ENCODE measurements around the gene CCL13. TPM values are rescaled to one million over a fixed set of nuclear protein-coding genes. Genes with fewer than 3 reads are reported as not detected.

CCL13 gene
- total and polyA plus RNA-seq, 7 donors = 1.7 to 47.9 (median 2.1) TPM; not detected in 2

DNA sequence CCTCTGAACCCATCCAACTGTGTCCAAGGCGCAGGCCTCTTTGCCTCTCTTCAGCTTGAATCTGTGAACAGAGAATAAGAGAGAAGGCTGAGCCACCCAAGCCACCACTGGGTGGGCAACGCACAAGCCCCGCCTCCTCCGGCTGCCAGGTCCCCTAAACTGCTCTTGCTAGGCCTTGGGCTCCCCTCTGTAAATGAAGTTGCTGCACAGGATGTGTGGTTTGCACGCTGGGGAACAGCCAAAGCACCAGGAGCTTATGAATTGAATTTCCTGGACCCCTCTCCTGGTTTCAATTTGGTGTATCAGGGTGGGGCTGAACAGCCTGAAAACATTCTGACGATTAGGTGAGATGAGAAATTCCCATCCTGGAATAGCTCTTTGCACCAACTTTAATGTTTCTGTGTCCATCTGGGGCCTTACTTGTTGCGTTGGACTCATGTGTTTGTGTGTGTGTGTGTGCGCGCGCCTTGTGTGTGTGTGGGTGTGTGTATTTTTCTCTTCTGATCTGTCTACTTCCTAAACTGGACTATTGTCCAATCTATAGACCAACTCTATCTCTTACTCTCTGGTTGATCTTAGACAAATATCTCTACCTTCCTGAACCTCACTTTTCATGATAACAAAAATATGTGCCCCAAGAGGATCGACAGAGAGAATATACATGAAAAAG, 4.5 kb downstream of the CCL13 start:
- H3K4me3 ChIP-seq = no peak overlapping the region
- H3K9me3 ChIP-seq = no peaks in the 10 kb centered on the region
- no peaks in the 10 kb centered on the region for H3K4me1 ChIP-seq
- H3K27me3 ChIP-seq = peaks cover 0 to 7% (median 0%) of the 10 kb centered on the region in 3 donors
- no peak overlapping the region for H3K27ac ChIP-seq
- WGBS, 2 donors = 69 to 73% methylated on average over 11 of the region's 11 CpGs
- no peak for DNase-seq
- intact Hi-C loops (cut with DNase I) = loop anchor here (1.0 kb wide), 1 partner anchor 160 kb away; no protein-coding TSS in a partner anchor
- no peaks in the 10 kb centered on the region for H3K36me3 ChIP-seq
- no peak for TF ChIP-seq POLR2A (IDR thresholded peaks at IDR 0.05)
- no peak for TF ChIP-seq EP300 (IDR thresholded peaks at IDR 0.05)
- TF ChIP-seq POLR2AphosphoS5 (IDR thresholded peaks at IDR 0.05) = no peak
- TF ChIP-seq, protein P1, sequence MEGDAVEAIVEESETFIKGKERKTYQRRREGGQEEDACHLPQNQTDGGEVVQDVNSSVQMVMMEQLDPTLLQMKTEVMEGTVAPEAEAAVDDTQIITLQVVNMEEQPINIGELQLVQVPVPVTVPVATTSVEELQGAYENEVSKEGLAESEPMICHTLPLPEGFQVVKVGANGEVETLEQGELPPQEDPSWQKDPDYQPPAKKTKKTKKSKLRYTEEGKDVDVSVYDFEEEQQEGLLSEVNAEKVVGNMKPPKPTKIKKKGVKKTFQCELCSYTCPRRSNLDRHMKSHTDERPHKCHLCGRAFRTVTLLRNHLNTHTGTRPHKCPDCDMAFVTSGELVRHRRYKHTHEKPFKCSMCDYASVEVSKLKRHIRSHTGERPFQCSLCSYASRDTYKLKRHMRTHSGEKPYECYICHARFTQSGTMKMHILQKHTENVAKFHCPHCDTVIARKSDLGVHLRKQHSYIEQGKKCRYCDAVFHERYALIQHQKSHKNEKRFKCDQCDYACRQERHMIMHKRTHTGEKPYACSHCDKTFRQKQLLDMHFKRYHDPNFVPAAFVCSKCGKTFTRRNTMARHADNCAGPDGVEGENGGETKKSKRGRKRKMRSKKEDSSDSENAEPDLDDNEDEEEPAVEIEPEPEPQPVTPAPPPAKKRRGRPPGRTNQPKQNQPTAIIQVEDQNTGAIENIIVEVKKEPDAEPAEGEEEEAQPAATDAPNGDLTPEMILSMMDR (IDR thresholded peaks at IDR 0.05) = no peak

DNA sequence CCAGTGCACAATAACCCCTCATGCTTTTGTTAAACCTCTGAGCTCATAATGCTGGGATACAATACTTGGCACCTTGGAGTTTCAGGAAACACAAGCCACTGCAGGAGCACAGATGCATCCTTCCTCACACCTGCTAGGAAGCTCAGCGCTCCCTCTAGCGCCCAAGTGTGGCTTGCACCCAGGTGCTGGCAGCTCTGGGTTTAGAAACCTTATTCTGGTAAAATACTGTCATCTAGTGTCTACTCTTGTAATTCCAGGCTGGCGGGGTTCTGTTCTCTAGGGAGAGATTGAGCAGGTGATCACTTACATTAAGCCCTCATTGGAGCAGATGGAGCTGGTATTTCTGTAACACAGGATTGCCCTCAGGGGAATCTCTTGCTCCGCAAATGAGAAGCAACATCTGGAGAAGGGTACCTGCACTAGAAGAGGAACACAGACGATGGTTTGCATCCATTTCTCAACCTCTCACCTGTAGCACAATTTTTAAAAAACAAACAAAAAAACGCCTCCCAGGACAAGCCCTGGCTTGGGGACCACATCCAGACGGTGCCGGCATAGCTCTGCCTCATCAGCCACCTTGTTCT, 5.3 kb downstream of the CCL13 start:
- intact Hi-C loops (cut with DNase I) = loop anchor here (1.0 kb wide), 1 partner anchor 161 kb away; no protein-coding TSS in a partner anchor
- peak in 3 of 4 donors; percentile 21 to 52 (median 45) for TF ChIP-seq POLR2AphosphoS5 (IDR thresholded peaks at IDR 0.05)
- TF ChIP-seq, protein P1 (IDR thresholded peaks at IDR 0.05) = peak; percentile 99 to 100 (median 99)
- no peak for TF ChIP-seq POLR2A (IDR thresholded peaks at IDR 0.05)
- Histone ChIP-seq H3K4me1 (no peaks in the 10 kb centered on the region), H3K27ac (no peak overlapping the region), H3K27me3 (peaks cover 0 to 7% (median 0%) of the 10 kb centered on the region in 3 donors), H3K9me3 (no peaks in the 10 kb centered on the region), H3K4me3 (no peak overlapping the region), H3K36me3 (no peaks in the 10 kb centered on the region)
- WGBS, 2 donors = 20 to 27% methylated on average over 8 of the region's 8 CpGs
- DNase-seq = peak; percentile 94

DNA sequence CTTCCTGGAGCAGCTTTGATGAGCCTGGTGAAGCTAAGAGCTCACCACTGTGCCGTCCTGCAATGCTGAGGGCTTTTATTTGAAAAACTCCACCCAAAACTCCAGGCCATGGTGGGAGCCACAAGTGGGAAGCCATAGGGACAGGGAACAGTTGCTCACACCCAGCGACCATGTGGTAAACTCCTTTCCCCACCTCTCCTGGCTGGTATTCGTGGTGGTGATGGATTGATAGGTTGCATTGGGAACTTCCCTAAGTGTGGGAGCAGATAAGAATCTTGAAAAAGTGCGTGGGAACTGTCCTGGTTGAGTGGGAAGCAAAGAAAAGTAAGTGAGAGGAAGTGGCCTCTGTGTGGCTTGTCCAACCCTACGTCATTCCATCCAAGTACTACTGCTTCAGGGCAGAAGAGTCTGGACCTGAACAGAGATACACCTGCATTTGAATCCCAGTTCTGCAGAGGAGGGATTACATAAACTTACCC, 6.9 kb downstream of the CCL13 start, which contains the start of gene CCL1:
TSS of gene CCL1 (minus strand) at position 51 of the 479 bp plus-strand sequence. CDS start 72 bp downstream, outside the sequence.
- Histone ChIP-seq H3K4me3 (no peak within 1 kb of the TSS), H3K27ac (no peak within 1 kb of the TSS), H3K4me1 (no peaks in the 10 kb centered on the region), H3K27me3 (peaks cover 0 to 10% (median 0%) of the 10 kb centered on the region in 3 donors), H3K36me3 (no peaks in the 10 kb centered on the region), H3K9me3 (no peaks in the 10 kb centered on the region)
- DNase-seq = no peak
- intact Hi-C loops (cut with DNase I) = no loop called here
- TF ChIP-seq POLR2A (IDR thresholded peaks at IDR 0.05) (no peak), EP300 (IDR thresholded peaks at IDR 0.05) (no peak), POLR2AphosphoS5 (IDR thresholded peaks at IDR 0.05) (no peak)
- TF ChIP-seq, protein P1 (IDR thresholded peaks at IDR 0.05) = no peak
- 30 to 57% methylated on average over 5 of the region's 5 CpGs for WGBS, 2 donors

DNA sequence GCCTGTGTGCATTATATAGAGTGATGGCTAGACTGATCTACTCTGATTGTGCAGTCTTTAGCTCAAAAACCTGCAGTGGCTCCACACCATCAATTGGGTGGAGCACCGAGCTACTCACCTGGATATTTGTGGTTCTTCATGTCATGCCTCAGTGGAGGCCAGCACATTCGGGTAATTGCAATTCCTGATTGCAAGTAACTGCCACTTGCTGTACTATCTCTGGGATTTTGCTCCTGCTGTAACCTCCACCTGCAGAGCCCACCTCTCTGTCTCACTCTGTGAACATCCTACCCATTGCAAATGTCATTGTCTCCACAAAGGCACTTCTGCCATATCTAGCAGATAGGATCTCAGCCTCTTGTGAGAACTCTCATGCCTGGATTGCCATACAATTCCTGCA, 8.5 kb downstream of the CCL13 start:
- no peaks in the 10 kb centered on the region for H3K4me1 ChIP-seq
- no peaks in the 10 kb centered on the region for H3K9me3 ChIP-seq
- no peak overlapping the region for H3K4me3 ChIP-seq
- intact Hi-C loops (cut with DNase I) = no loop called here
- peaks cover 0 to 10% (median 0%) of the 10 kb centered on the region in 3 donors for H3K27me3 ChIP-seq
- TF ChIP-seq POLR2A (IDR thresholded peaks at IDR 0.05) (no peak), POLR2AphosphoS5 (IDR thresholded peaks at IDR 0.05) (no peak), EP300 (IDR thresholded peaks at IDR 0.05) (no peak)
- TF ChIP-seq, protein P1 (IDR thresholded peaks at IDR 0.05) = no peak
- DNase-seq = no peak
- H3K36me3 ChIP-seq = no peaks in the 10 kb centered on the region
- no peak overlapping the region for H3K27ac ChIP-seq
- 55 to 58% methylated on average over 2 of the region's 2 CpGs for WGBS, 2 donors
